AG04450 (cell line): ENCODE results near the gene NUP205. TPM values are rescaled to one million over a fixed set of nuclear protein-coding genes. Genes with fewer than 3 reads are reported as not detected.

Source experiments
- CTCF ChIA-PET: fragments of 300-600, 350-600 bp; formaldehyde crosslinking; extraction: SDS; loops from one replicate; lab custom pipeline; 2022; ENCODE audit warnings: antibody characterized with exemption, inconsistent platforms; lab: Charles Lee
- POLR2A ChIA-PET: fragments of 350-600 bp; formaldehyde crosslinking; extraction: SDS; loops from one replicate; lab custom pipeline; 2021; ENCODE audit warnings: antibody characterized with exemption, inconsistent platforms; lab: Yijun Ruan, JAX
- DNase-seq: peaks from one replicate; pipeline ENCODE4 v3.0.0-alpha.2; 2011; ENCODE audit warnings: low read depth, low spot score
- H3K27ac ChIP-seq: one replicate; pipeline ENCODE4 v1.5.1; 2012; ENCODE audit warnings: low read depth, low read length, control low read depth
- H3K27me3 ChIP-seq: one replicate; pipeline ENCODE4 v1.6.0; 2012; ENCODE audit warnings: low read length; ENCODE audit not compliant: control insufficient read depth, insufficient read depth
- H3K4me3 ChIP-seq: 2 replicates; pipeline ENCODE4 v1.5.1; 2011; ENCODE audit warnings: mild to moderate bottlenecking, low read depth, low read length, control low read depth
- H3K9me3 ChIP-seq: 2 replicates; pipeline ENCODE4 v1.5.1; 2012; ENCODE audit warnings: low read length; ENCODE audit not compliant: control insufficient read depth, insufficient read depth
- polyA plus RNA-seq: library from polyadenylated mRNA; depleted of rRNA; stranded (reverse); fragments of >200 nt; gene quantifications from 2 replicates; pipeline ENCODE4 v1.2.3, GENCODE V29; 2011
- TF ChIP-seq, protein P1 (sequence below): IDR thresholded peaks from 2 replicates; pipeline ENCODE4 v1.5.1; 2011; ENCODE audit warnings: low read depth, low read length, control low read depth, inconsistent platforms

Gene NUP205
- polyA plus RNA-seq, 1 experiment: 36.2 TPM

DNA sequence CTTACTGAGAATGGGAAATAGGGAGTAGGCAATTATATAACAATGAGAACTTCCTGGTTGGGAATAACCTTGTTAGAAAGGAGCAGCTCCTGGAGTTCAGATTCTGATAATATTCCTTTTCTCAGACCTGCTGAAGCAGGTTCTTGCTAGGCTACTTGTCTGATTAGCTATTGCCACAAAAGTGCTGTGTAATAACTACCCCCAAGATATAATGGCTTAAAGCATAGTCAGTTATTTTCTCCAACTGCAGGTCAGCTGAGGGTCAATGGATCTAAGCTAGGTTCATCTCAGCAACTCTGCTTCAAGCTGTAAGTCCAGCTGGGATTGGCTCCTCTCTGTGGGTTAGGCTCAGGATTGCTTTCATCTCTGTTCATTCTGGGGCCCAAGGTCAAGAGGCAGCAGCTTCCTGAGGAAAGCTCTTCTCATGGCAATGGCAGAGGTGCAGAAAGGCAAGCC, 38.5 kb upstream of the NUP205 start:
- POLR2A ChIA-PET: no interaction called here
- TF ChIP-seq, protein P1, sequence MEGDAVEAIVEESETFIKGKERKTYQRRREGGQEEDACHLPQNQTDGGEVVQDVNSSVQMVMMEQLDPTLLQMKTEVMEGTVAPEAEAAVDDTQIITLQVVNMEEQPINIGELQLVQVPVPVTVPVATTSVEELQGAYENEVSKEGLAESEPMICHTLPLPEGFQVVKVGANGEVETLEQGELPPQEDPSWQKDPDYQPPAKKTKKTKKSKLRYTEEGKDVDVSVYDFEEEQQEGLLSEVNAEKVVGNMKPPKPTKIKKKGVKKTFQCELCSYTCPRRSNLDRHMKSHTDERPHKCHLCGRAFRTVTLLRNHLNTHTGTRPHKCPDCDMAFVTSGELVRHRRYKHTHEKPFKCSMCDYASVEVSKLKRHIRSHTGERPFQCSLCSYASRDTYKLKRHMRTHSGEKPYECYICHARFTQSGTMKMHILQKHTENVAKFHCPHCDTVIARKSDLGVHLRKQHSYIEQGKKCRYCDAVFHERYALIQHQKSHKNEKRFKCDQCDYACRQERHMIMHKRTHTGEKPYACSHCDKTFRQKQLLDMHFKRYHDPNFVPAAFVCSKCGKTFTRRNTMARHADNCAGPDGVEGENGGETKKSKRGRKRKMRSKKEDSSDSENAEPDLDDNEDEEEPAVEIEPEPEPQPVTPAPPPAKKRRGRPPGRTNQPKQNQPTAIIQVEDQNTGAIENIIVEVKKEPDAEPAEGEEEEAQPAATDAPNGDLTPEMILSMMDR: no peak
- CTCF ChIA-PET: interaction anchor here (0.6 kb wide), 1 partner anchor 1220 kb away, joined by 3 read pairs; no protein-coding TSS in a partner anchor
- Histone ChIP-seq H3K27ac (no peak overlapping the region), H3K27me3 (no peaks in the 10 kb centered on the region), H3K9me3 (no peaks in the 10 kb centered on the region), H3K4me3 (no peak overlapping the region)
- no peak for DNase-seq

DNA sequence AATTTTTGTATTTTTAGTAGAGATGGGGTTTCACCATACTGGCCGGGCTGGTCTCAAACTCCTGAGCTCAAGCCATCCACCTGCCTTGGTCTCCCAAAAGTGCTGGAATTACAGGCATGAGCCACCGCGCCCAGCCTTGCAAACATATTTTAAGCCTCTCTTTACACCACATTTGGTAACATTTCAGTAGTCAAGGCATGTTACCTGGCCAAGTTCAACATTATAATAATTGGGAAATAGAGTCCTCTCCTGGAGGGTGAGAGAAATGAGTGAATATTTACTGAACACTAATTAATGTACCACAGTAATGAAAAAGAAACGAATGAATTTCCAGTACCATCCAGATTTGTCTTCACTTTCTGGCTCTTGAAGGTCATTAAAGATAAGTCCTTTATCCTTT, 37.8 kb upstream of the NUP205 start:
- H3K9me3 ChIP-seq: no peaks in the 10 kb centered on the region
- H3K27ac ChIP-seq: no peak overlapping the region
- ChIA-PET POLR2A (no interaction called here), CTCF (no interaction called here)
- no peaks in the 10 kb centered on the region for H3K27me3 ChIP-seq
- no peak for DNase-seq
- H3K4me3 ChIP-seq: no peak overlapping the region
- TF ChIP-seq, protein P1: no peak

DNA sequence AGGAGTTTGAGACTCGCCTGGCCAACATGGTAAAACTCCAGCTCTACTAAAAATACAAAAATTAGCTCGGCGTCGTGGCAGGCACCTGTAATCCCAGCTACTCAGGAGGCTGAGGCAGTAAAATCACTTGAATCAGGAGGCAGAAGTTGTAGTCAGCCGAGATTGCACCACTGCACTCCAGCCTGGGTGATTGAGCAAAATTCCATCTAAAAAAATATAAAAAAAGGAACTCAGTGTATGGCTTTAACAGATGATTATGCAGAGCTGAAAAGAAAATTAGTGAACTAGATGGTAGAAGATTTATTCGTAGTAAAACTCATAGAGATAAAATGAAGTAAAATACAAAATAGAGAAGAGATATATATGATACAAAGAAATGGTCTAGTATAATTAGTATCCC, 35.2 kb upstream of the NUP205 start:
- no peak for DNase-seq
- CTCF ChIA-PET: interaction anchor here (1.5 kb wide), 1 partner anchor 12 kb away, joined by 4 read pairs; no protein-coding TSS in a partner anchor
- no peak overlapping the region for H3K4me3 ChIP-seq

DNA sequence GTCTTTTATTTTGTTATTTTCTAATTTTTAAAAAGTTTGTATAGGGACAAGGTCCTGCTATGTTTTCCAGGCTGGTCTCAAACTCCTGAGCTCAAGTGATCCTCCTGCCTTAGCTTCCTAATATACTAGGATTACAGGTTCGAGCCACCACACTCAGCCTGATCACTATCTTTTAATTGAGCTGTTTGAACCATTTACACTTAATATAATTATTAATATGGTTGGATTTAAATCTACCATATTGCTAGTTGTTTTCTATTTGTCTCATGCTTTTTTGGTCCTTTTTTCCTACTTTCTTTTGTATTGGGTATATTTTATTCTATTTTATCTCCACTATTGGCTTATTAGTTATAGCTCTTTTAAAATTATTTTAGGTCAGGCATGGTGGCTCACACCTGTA, 34.6 kb upstream of the NUP205 start:
- ChIA-PET POLR2A (no interaction called here), CTCF (interaction anchor here (0.6 to 1.5 kb wide), 3 partner anchors 12 to 86 kb away, joined by 3 to 4 read pairs (median 3); no protein-coding TSS in a partner anchor)
- Histone ChIP-seq H3K4me3 (no peak overlapping the region), H3K27ac (no peak overlapping the region), H3K27me3 (no peaks in the 10 kb centered on the region), H3K9me3 (no peaks in the 10 kb centered on the region)
- TF ChIP-seq, protein P1: no peak
- DNase-seq: no peak

More for the DNA sequence above, 35.2 kb upstream of the NUP205 start:
- Histone ChIP-seq H3K9me3 (no peaks in the 10 kb centered on the region), H3K27me3 (no peaks in the 10 kb centered on the region), H3K27ac (no peak overlapping the region)
- POLR2A ChIA-PET: no interaction called here
- TF ChIP-seq, protein P1: no peak

DNA sequence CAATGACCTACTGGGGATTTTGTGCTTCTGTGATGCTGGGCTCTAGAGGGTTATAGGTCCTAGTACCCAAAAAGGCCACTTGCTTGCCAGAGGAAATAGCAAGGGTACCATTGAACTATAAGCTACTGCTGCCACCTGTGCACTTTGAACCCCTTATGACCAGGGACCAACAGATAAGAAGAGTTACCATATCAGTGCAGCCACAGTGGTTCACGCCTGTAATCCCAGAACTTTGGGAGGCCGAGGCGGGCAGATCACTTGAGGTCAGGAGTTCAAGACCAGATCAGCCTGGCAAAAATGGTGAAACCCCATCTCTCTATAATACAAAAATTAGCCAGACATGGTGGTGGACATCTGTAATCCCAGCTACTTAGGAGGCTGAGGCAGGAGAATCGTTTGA, 32.3 kb upstream of the NUP205 start:
- Histone ChIP-seq H3K27ac (no peak overlapping the region), H3K4me3 (no peak overlapping the region), H3K9me3 (no peaks in the 10 kb centered on the region), H3K27me3 (peaks cover 4% of the 10 kb centered on the region)
- ChIA-PET POLR2A (no interaction called here), CTCF (interaction anchor here (0.7 kb wide), 2 partner anchors 250 to 280 kb away, joined by 3 to 4 read pairs; no protein-coding TSS in a partner anchor)
- TF ChIP-seq, protein P1: no peak
- DNase-seq: no peak
